K562 (cell line): Measurements from ENCODE around the gene TMC4. TPM values are rescaled to one million over a fixed set of nuclear protein-coding genes. Genes with fewer than 3 reads are reported as not detected.

Source experiments
- CBFA2T2 ChIP-seq: fragments of 450-650 bp; conservative IDR thresholded peaks from 2 replicates; pipeline ENCODE4 v1.6.1; 2017; ENCODE audit warnings: mild to moderate bottlenecking
- E2F4 ChIP-seq: sonication (generic); formaldehyde crosslinking; IDR thresholded peaks from 2 replicates; pipeline ENCODE4 v1.8.0; 2022; ENCODE audit warnings: mild to moderate bottlenecking, low read depth, missing genetic modification reagents
- KDM1A ChIP-seq, 2 experiments: fragments of 450-650 bp; IDR thresholded peaks; 2 replicates each; pipeline ENCODE4 v1.6.1; 2016; ENCODE audit warnings: mild to moderate bottlenecking in 2 of 2
- KDM4B ChIP-seq, 2 experiments: fragments of 450-650 bp in 1 of 2; sonication (generic) in 1 of 2; IDR thresholded peaks; 2 replicates each; pipeline ENCODE4 v1.6.1; 2016 to 2017; ENCODE audit warnings: borderline replicate concordance in 2 of 2, antibody characterized with exemption in 1 of 2, low read depth in 1 of 2, mild to moderate bottlenecking in 1 of 2
- MEIS2 ChIP-seq: fragments of 450-650 bp; IDR thresholded peaks from 2 replicates; pipeline ENCODE4 v1.6.1; 2014; ENCODE audit warnings: mild to moderate bottlenecking; ENCODE audit not compliant: partially characterized antibody
- NKRF ChIP-seq: fragments of 450-650 bp; IDR thresholded peaks from 2 replicates; pipeline ENCODE4 v1.6.1; 2016; ENCODE audit warnings: borderline replicate concordance
- NR4A1 ChIP-seq, 2 experiments: fragments of 250-450 bp in 1 of 2; fragments of 450-650 bp in 1 of 2; sonication (Bioruptor Pico) in 1 of 2; IDR thresholded peaks; 2 replicates each; pipeline versions ENCODE4 v1.4.0 to v1.6.1; 2016 to 2020; ENCODE audit warnings: mild to moderate bottlenecking in 2 of 2, missing compliant biosample characterization in 1 of 2, missing genetic modification characterization in 1 of 2, moderate library complexity in 1 of 2
- STAG1 ChIP-seq: sonication (generic); formaldehyde crosslinking; IDR thresholded peaks from 2 replicates; pipeline ENCODE4 v1.5.0; 2020; ENCODE audit warnings: missing genetic modification reagents, borderline replicate concordance
- ZBTB2 ChIP-seq: fragments of 450-650 bp; IDR thresholded peaks from 2 replicates; pipeline ENCODE4 v1.6.1; 2016; ENCODE audit warnings: antibody characterized with exemption
- ZNF174 ChIP-seq: fragments of 250-450 bp; sonication (Bioruptor Pico); IDR thresholded peaks from 2 replicates; pipeline ENCODE4 v1.4.0; 2020; ENCODE audit warnings: mild to moderate bottlenecking
- ZNF384 ChIP-seq: IDR thresholded peaks from 2 replicates; pipeline ENCODE4 v1.6.1; 2012; ENCODE audit warnings: low read depth, low read length, improper control_type of control experiment
- ZNF511 ChIP-seq: sonication (generic); formaldehyde crosslinking; IDR thresholded peaks from 2 replicates; pipeline ENCODE4 v1.8.0; 2022; ENCODE audit warnings: mild to moderate bottlenecking, missing genetic modification reagents
- polyA plus RNA-seq, 8 experiments: library from polyadenylated mRNA; depleted of rRNA in 4 of 8; stranded (reverse) in 5 of 8; unstranded in 3 of 8; fragments of >200 nt; fragmentation: Nextera tagmentation in 2 of 8; fragmentation: Illumina TruSeq in 1 of 8; extraction: Ambion mirVana in 2 of 8; extraction: Trizol in 1 of 8; gene quantifications; 2 replicates each; pipeline versions ENCODE4 v1.2.1 to v1.2.3, GENCODE V29; 2011 to 2014; ENCODE audit warnings: inconsistent platforms in 1 of 8, missing spikeins in 1 of 8
- total RNA-seq, 7 experiments: library from RNA; depleted of rRNA in 6 of 7; stranded (reverse); fragments of >200 nt in 6 of 7; fragmentation: Illumina TruSeq in 2 of 7; extraction: Trizol in 2 of 7; gene quantifications; 2 replicates each; pipeline versions ENCODE4 v1.2.1 to v1.2.3, GENCODE V29; 2011 to 2021; ENCODE audit warnings: low replicate concordance in 1 of 7
- TF ChIP-seq, protein P1 (sequence below): fragments of 450-650 bp; formaldehyde crosslinking; IDR thresholded peaks from 2 replicates; pipeline ENCODE4 v1.4.0; 2020; ENCODE audit warnings: mild to moderate bottlenecking, mixed read lengths
- TF ChIP-seq, protein P2 (sequence below), 3 experiments: fragments of 200-800 bp in 1 of 3; fragments of 250-450 bp in 1 of 3; fragments of 450-650 bp in 1 of 3; sonication (Bioruptor Pico) in 1 of 3; sonication (Bioruptor generic) in 1 of 3; formaldehyde crosslinking in 1 of 3; IDR thresholded peaks; 2 replicates each; pipeline versions ENCODE4 v1.6.1 to v1.8.0; 2016 to 2022; ENCODE audit warnings: mild to moderate bottlenecking in 2 of 3, missing genetic modification characterization in 2 of 3, missing compliant biosample characterization in 1 of 3, moderate library complexity in 1 of 3

Gene TMC4
- total and polyA plus RNA-seq, 9 of the 15 experiments (the other 6 are each of a cell fraction or from before 2014, with no cell fraction given) = 0.12 to 0.79 (median 0.36) TPM; not detected in 2

- TF ChIP-seq, protein P1, sequence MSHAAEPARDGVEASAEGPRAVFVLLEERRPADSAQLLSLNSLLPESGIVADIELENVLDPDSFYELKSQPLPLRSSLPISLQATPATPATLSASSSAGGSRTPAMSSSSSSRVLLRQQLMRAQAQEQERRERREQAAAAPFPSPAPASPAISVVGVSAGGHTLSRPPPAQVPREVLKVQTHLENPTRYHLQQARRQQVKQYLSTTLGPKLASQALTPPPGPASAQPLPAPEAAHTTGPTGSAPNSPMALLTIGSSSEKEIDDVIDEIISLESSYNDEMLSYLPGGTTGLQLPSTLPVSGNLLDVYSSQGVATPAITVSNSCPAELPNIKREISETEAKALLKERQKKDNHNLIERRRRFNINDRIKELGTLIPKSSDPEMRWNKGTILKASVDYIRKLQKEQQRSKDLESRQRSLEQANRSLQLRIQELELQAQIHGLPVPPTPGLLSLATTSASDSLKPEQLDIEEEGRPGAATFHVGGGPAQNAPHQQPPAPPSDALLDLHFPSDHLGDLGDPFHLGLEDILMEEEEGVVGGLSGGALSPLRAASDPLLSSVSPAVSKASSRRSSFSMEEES (CRISPR knock-in tag) = no peak
- TF ChIP-seq NR4A1 (CRISPR knock-in tag; IDR thresholded peaks at IDR 0.05) = no peak
- no peak for TF ChIP-seq NR4A1 (tag; IDR thresholded peaks at IDR 0.05)
- TF ChIP-seq E2F4 (CRISPR knock-in tag) = peak; percentile 85
- TF ChIP-seq ZNF384 = no peak
- TF ChIP-seq KDM1A (IDR thresholded peaks at IDR 0.05) = no peak
- TF ChIP-seq MEIS2 = peak; percentile 68
- TF ChIP-seq KDM4B (IDR thresholded peaks at IDR 0.05; ENCODE audit: borderline replicate concordance in 2 of 2, low read depth in 1 of 2) = no peak
- no peak for TF ChIP-seq ZNF174 (CRISPR knock-in tag)
- TF ChIP-seq ZNF511 (CRISPR knock-in tag) = peak; percentile 27; the same call in 1 of the 2 replicates
- TF ChIP-seq, protein P2, sequence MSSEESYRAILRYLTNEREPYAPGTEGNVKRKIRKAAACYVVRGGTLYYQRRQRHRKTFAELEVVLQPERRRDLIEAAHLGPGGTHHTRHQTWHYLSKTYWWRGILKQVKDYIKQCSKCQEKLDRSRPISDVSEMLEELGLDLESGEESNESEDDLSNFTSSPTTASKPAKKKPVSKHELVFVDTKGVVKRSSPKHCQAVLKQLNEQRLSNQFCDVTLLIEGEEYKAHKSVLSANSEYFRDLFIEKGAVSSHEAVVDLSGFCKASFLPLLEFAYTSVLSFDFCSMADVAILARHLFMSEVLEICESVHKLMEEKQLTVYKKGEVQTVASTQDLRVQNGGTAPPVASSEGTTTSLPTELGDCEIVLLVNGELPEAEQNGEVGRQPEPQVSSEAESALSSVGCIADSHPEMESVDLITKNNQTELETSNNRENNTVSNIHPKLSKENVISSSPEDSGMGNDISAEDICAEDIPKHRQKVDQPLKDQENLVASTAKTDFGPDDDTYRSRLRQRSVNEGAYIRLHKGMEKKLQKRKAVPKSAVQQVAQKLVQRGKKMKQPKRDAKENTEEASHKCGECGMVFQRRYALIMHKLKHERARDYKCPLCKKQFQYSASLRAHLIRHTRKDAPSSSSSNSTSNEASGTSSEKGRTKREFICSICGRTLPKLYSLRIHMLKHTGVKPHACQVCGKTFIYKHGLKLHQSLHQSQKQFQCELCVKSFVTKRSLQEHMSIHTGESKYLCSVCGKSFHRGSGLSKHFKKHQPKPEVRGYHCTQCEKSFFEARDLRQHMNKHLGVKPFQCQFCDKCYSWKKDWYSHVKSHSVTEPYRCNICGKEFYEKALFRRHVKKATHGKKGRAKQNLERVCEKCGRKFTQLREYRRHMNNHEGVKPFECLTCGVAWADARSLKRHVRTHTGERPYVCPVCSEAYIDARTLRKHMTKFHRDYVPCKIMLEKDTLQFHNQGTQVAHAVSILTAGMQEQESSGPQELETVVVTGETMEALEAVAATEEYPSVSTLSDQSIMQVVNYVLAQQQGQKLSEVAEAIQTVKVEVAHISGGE (CRISPR knock-in tag; IDR thresholded peaks at IDR 0.05) = no peak
- TF ChIP-seq CBFA2T2 = no peak
- TF ChIP-seq ZBTB2 = peak; percentile 70; the same call in 1 of the 2 replicates
- TF ChIP-seq NKRF = peak; percentile 89
- no peak for TF ChIP-seq STAG1 (CRISPR knock-in tag)
These were observed 17.0 kb upstream of the TMC4 start (continued) for GRCh38 chr19:54189735-54190502.
